Measurements from ENCODE around the gene CDKL1.

DNA sequence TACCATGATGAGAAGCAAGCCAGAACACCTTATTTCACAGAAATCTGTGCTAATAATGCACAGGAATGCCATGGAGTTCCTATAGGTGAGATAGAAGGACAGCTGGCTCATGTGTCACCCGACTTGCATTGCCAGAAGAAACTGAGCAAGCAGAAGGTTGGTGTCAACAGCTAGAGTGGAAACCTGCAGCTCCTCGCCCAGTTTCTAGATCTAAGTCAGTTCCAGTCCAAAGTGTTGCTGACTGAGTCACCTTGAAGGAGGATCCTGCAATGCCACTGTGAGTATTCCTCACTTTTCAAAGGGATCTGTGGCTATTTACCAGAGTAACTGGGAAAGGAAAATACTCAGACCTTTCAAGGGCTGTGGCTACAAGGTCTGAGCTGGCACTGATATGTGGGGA, 17.1 kb downstream of the CDKL1 start:
- no peak for TF ChIP-seq POLR2A (IDR thresholded peaks at IDR 0.05)
- TF ChIP-seq, protein P1, sequence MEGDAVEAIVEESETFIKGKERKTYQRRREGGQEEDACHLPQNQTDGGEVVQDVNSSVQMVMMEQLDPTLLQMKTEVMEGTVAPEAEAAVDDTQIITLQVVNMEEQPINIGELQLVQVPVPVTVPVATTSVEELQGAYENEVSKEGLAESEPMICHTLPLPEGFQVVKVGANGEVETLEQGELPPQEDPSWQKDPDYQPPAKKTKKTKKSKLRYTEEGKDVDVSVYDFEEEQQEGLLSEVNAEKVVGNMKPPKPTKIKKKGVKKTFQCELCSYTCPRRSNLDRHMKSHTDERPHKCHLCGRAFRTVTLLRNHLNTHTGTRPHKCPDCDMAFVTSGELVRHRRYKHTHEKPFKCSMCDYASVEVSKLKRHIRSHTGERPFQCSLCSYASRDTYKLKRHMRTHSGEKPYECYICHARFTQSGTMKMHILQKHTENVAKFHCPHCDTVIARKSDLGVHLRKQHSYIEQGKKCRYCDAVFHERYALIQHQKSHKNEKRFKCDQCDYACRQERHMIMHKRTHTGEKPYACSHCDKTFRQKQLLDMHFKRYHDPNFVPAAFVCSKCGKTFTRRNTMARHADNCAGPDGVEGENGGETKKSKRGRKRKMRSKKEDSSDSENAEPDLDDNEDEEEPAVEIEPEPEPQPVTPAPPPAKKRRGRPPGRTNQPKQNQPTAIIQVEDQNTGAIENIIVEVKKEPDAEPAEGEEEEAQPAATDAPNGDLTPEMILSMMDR (IDR thresholded peaks at IDR 0.05) = no peak

Data from heart left ventricle (tissue), 13 donors.